ENCODE data around the gene PYURF.
"Not testable (repeated sequence)": the region's sequence is repeated elsewhere in the genome, so short reads cannot be mapped to it uniquely, and the experiment has no call there.

Gene PYURF, protein sequence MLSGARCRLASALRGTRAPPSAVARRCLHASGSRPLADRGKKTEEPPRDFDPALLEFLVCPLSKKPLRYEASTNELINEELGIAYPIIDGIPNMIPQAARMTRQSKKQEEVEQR

GRCh38 chr4:88523325-88524129 is at the start of gene PYURF:
PYURF (minus strand) TSS chr4:88523776; CDS start chr4:88523700, 76 bp downstream.
- in situ Hi-C loops (cut with HindIII; ENCODE audit: low pct_ligation_motif_present, low pct_unique_long_range_greater_than_20kb, low sequenced_read_pairs): loop anchor here (25.0 kb wide), 1 partner anchor 286 kb away; no protein-coding TSS in a partner anchor
- peak; percentile 91 for DNase-seq

DNA sequence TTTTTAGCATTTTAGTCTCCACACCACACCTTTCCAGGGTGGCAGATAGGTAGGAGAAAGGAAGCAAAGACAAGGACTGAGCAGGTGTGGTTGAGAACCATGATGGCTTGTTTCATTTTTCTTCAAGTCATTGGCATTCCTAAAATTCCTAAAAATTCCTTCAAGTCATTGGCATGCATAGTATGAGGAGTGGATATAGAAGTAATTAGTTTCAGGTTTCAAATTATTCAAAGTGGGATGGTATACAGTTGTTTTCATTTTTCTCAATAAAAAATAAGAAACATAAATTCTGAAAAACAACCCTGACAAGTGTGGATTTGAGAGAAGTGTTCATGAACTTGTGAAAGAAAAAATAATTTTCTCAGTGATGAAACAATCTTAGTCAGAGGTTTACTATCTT is 46.4 kb upstream of the PYURF start:
- no peak for DNase-seq
- in situ Hi-C loops (cut with HindIII; ENCODE audit: low pct_ligation_motif_present, low pct_unique_long_range_greater_than_20kb, low sequenced_read_pairs): no loop called here

DNA sequence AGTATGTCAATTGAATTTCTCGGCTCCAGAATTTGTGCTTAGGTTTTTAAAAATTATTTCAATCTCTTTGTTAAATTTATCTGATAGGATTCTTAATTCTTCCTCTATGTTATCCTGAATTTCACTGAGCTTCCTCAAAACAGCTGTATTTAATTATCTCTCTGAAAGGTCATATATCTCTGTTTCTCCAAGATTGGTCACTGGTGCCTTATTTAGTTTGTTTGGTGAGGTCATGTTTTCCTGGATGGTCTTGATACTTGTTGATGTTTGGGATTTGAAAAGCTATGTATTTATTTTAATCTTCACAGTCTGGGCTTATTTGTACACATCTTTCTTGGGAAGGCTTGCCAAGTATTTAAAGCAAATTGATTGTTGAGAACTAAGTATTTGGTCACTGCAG is 44.0 kb upstream of the PYURF start:
- in situ Hi-C loops (cut with HindIII; ENCODE audit: low pct_ligation_motif_present, low pct_unique_long_range_greater_than_20kb, low sequenced_read_pairs): no loop called here
- DNase-seq: no peak

- DNase-seq: no peak
- in situ Hi-C loops (cut with HindIII; ENCODE audit: low pct_ligation_motif_present, low pct_unique_long_range_greater_than_20kb, low sequenced_read_pairs): no loop called here
Measured at GRCh38 chr4:88549815-88550214, 26.2 kb upstream of the PYURF start.

DNA sequence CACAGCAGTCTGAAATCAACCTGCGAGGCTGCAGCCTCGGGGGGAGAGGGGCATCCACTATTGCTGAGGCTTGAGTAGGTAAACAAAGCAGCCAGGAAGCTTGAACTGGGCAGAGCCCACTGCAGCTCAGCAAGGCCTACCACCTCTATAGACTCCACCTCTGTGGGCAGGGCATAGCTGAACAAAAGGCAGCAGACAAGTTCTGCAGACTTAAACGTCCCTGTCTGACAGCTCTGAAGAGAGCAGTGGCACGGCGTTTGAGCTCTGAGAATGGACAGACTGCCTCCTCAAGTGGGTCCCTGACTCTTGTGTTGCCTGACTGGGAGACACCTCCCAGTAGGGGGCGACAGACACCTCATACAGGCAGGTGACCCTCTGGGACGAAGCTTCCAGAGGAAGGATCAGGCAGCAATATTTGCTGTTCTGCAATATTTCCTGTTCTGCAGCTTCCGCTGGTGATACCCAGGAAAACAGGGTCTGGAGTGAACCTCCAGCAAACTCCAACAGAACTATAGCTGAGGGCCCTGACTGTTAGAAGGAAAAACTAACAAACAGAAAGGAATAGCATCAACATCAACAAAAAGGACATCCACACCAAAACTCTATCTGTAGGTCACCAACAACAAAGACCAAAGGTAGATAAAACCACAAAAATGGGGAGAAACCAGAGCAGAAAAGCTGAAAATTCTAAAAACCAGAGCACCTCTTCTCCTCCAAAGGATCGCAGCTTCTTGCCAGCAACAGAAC is 15.9 kb upstream of the PYURF start:
- DNase-seq: peak; percentile 40
- in situ Hi-C loops (cut with HindIII; ENCODE audit: low pct_ligation_motif_present, low pct_unique_long_range_greater_than_20kb, low sequenced_read_pairs): not testable (repeated sequence)

- in situ Hi-C loops (cut with HindIII; ENCODE audit: low pct_ligation_motif_present, low pct_unique_long_range_greater_than_20kb, low sequenced_read_pairs): no loop called here
- no peak for DNase-seq
Measured at GRCh38 chr4:88537709-88538108, 14.1 kb upstream of the PYURF start.

DNA sequence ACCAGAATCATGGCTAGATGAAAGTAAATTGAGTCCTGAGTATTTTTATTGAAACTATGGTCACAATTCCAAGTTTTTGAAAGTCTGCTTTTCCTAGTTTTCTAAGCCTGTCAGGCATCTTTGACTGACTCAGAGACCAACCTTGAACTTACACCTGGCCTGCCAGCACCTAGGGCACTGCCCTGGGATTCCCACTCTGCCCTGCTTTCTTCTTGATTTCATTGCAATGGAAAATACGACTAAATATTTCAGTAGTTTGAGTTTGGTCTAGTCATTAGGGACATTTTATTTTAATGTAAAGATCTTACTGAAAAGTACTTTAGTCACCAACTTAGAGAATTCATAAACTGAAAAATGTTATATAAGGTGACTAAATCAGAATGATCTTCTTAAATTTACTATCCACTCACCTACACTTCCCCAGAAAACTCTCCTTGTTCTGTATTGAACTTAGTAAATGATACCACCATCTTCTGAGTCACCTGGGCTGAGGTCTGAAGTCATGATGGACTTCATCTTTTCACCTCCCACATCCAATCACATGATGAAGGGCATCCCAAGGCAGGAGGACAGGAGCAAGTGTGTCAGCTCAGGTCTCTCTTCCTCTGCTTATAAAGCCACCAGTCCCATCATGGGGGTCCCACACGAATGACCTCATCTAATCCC is 11.6 kb upstream of the PYURF start:
- in situ Hi-C loops (cut with HindIII; ENCODE audit: low pct_ligation_motif_present, low pct_unique_long_range_greater_than_20kb, low sequenced_read_pairs): no loop called here
- DNase-seq: no peak

GRCh38 chr4:88533937-88534750 is 10.6 kb upstream of the PYURF start:
- in situ Hi-C loops (cut with HindIII; ENCODE audit: low pct_ligation_motif_present, low pct_unique_long_range_greater_than_20kb, low sequenced_read_pairs): no loop called here
- DNase-seq: no peak

DNA sequence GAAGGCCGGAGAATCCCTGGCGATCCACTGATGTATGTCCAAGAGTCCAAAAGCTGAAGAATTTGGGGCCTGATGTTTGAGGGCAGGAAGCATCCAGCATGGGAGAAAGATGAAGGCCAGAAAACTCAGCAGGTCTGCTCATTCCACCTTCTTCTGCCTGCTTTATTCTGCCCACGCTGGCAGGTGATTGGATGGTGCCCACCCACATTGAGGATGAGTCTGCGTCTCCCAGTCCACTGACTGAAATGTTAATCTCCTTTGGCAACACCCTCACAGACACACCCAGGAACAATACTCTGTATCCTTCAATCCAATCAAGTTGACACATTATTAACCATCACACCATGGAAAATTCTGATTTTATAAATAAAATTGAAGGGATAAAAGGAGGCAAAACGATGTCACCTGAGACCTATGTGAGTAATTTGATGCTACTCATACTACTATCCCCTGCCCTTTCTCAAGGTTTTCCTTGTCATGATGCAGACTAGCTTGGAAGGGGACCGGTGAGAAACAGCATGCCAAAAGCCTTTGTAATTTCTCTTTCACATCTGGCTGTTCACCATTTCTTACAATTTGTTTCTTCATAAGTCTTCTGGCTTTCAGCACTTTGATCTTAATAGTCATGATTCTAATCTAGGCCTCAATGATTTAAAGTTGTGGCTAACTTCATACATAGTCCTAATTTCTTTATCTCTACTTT is 9.7 kb upstream of the PYURF start:
- in situ Hi-C loops (cut with HindIII; ENCODE audit: low pct_ligation_motif_present, low pct_unique_long_range_greater_than_20kb, low sequenced_read_pairs): no loop called here

DNA sequence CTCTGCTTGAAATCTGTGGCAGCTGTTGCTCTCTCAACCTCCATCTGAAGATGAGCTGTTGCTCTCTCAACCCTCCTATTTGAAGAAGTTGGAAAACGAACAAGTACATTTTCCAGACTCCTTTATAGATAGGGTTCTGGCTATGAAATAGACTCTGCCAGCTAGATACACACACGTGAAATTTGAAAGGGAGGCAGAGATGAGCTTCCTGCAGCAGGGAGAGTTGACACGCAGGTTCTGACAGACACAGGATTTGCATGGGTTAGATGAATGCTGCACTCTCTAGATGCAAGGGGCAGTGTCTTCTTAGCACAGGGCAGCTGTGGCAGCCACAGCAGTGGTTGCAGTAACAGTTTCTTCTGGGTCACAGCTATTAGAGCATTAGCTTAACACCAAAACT is 8.0 kb upstream of the PYURF start:
- no peak for DNase-seq

More for the DNA sequence above, 9.7 kb upstream of the PYURF start:
- DNase-seq: no peak

DNA sequence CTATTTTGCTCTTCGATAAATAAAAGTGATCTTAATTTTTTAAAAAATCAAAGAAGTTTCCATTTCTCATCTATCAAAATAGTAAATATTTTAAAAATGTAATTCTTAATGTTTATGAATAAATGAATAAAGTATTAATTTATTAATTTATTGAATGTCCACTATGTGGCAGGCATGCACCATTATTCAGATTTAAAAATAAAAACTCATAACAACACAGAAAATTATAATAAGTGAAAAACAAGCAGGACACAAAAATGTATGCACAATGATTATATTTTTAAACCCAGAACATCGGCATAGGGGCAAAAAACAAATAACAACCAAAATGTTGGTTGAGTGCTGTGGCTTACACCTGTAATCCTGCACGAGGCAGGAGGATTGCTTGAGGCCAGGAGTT is 5.3 kb upstream of the PYURF start:
- DNase-seq: no peak
- in situ Hi-C loops (cut with HindIII; ENCODE audit: low pct_ligation_motif_present, low pct_unique_long_range_greater_than_20kb, low sequenced_read_pairs): no loop called here

More for the DNA sequence above, 8.0 kb upstream of the PYURF start:
- in situ Hi-C loops (cut with HindIII; ENCODE audit: low pct_ligation_motif_present, low pct_unique_long_range_greater_than_20kb, low sequenced_read_pairs): no loop called here

GRCh38 chr4:88527787-88528186 is 4.2 kb upstream of the PYURF start:
- in situ Hi-C loops (cut with HindIII; ENCODE audit: low pct_ligation_motif_present, low pct_unique_long_range_greater_than_20kb, low sequenced_read_pairs): no loop called here
- no peak for DNase-seq

GRCh38 chr4:88526221-88526815 is 2.7 kb upstream of the PYURF start:
- peak; percentile 18 for DNase-seq
- in situ Hi-C loops (cut with HindIII; ENCODE audit: low pct_ligation_motif_present, low pct_unique_long_range_greater_than_20kb, low sequenced_read_pairs): no loop called here

- in situ Hi-C loops (cut with HindIII; ENCODE audit: low pct_ligation_motif_present, low pct_unique_long_range_greater_than_20kb, low sequenced_read_pairs): loop anchor here (25.0 kb wide), 1 partner anchor 287 kb away; no protein-coding TSS in a partner anchor
Measured at GRCh38 chr4:88524171-88524570, 595 bp upstream of the PYURF start.

GRCh38 chr4:88522702-88523324 is 763 bp downstream of the PYURF start:
- DNase-seq: peak; percentile 24
- in situ Hi-C loops (cut with HindIII; ENCODE audit: low pct_ligation_motif_present, low pct_unique_long_range_greater_than_20kb, low sequenced_read_pairs): loop anchor here (25.0 kb wide), 1 partner anchor 286 kb away; no protein-coding TSS in a partner anchor

More at GRCh38 chr4:88524171-88524570, 595 bp upstream of the PYURF start:
- no peak for DNase-seq

DNA sequence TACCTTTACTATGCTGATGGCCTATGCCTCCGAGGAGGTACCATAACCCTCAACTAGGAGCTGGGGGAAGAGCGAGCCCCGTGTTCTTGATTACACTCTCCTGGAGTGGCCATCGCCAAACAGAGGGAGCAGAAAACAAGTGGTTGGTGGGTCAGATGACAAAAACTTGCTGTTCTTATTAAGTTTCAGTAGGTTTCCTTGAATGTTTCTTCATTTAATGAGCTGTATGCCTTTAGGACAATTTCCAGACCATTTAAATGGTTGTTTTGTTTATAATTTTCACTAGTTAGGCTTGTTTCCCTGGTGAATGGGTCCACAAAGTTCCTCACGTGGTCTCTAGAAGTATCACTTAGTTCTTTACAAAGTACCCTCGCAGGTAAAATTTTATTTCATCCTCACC is 4.7 kb downstream of the PYURF start:
- in situ Hi-C loops (cut with HindIII; ENCODE audit: low pct_ligation_motif_present, low pct_unique_long_range_greater_than_20kb, low sequenced_read_pairs): loop anchor here (25.0 kb wide), 1 partner anchor 282 kb away; no protein-coding TSS in a partner anchor
- DNase-seq: no peak

DNA sequence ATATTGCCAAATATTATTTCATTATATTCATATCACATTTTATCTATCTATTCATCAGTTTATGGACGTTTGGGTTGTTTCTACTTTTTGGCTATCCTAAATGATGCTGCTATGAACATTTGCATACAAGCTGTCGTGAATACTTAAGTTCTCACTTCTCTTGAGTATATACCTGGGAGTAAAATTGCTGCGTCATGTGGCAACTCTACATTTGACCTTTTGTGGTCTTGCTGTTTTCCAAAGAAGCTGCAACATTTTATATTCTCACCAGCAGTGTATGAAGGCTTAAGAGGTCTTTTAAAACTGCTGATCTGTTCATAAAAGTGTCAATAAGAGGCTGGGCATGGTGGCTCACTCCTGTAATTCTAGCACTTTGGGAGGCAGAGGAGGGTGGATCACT is 5.8 kb downstream of the PYURF start:
- no peak for DNase-seq
- in situ Hi-C loops (cut with HindIII; ENCODE audit: low pct_ligation_motif_present, low pct_unique_long_range_greater_than_20kb, low sequenced_read_pairs): loop anchor here (25.0 kb wide), 1 partner anchor 281 kb away; no protein-coding TSS in a partner anchor
